ENCODE data around the gene NR1H3.

- TF ChIP-seq, protein P1, sequence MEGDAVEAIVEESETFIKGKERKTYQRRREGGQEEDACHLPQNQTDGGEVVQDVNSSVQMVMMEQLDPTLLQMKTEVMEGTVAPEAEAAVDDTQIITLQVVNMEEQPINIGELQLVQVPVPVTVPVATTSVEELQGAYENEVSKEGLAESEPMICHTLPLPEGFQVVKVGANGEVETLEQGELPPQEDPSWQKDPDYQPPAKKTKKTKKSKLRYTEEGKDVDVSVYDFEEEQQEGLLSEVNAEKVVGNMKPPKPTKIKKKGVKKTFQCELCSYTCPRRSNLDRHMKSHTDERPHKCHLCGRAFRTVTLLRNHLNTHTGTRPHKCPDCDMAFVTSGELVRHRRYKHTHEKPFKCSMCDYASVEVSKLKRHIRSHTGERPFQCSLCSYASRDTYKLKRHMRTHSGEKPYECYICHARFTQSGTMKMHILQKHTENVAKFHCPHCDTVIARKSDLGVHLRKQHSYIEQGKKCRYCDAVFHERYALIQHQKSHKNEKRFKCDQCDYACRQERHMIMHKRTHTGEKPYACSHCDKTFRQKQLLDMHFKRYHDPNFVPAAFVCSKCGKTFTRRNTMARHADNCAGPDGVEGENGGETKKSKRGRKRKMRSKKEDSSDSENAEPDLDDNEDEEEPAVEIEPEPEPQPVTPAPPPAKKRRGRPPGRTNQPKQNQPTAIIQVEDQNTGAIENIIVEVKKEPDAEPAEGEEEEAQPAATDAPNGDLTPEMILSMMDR (conservative IDR thresholded peaks at IDR 0.05) = no peak
- no peak for TF ChIP-seq ZFX (IDR thresholded peaks at IDR 0.05)
These were observed 41.3 kb downstream of the NR1H3 start for GRCh38 chr11:47299078-47299477.

All from C4-2B (cell line).